ENCODE data around the gene SRCIN1.
A peak's percentile ranks its signal among the peaks of the same experiment; 100 is the strongest.

SRCIN1 gene

GRCh38 chr17:38600906-38601305 lies 4.8 kb downstream of the SRCIN1 start:
- DNase-seq (ENCODE audit: low spot score in 2 of 2) (no peak), ATAC-seq (replicated peaks; ENCODE audit: extremely low read depth, poor library complexity, severe bottlenecking) (no peak)
- Mint-ChIP-seq H3K27ac (ENCODE audit: low read depth) (no peak overlapping the region), H3K9me3 (no peaks in the 10 kb centered on the region), H3K4me3 (no peak overlapping the region), H3K27me3 (peaks cover 76% of the 10 kb centered on the region), H3K4me1 (no peaks in the 10 kb centered on the region), H3K36me3 (ENCODE audit: insufficient read depth) (no peaks in the 10 kb centered on the region)

GRCh38 chr17:38600416-38600815 lies 5.3 kb downstream of the SRCIN1 start:
- ATAC-seq (replicated peaks; ENCODE audit: extremely low read depth, poor library complexity, severe bottlenecking) (no peak), DNase-seq (ENCODE audit: low spot score in 2 of 2) (no peak)
- Mint-ChIP-seq H3K27ac (ENCODE audit: low read depth) (no peak overlapping the region), H3K4me3 (no peak overlapping the region), H3K9me3 (no peaks in the 10 kb centered on the region), H3K27me3 (peaks cover 81% of the 10 kb centered on the region), H3K36me3 (ENCODE audit: insufficient read depth) (no peaks in the 10 kb centered on the region), H3K4me1 (no peaks in the 10 kb centered on the region)

DNA sequence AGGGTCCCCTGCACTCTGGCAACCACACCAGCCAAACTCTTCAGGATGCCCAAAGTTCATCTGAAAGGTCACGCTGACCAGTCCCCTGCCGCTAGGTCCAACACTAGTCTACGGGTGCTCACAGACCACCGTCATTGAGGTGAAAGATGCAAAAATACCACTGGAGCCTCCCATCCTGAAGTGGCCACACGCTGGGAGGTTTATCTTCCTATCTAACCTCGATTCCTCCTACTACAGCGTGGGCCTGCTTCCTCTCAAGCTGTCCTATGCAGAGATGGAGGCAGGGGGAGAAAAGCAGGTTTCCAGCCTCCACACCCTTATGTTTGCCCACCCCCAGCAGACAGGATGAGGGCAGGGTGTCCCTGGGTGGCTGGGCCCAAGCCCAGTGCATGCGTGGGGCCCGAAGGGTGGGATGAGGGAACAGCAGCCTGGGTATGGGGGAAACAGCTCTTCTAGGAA lies 6.3 kb downstream of the SRCIN1 start:
- H3K4me1 Mint-ChIP-seq: no peaks in the 10 kb centered on the region
- no peak overlapping the region for H3K27ac Mint-ChIP-seq (ENCODE audit: low read depth)
- DNase-seq (ENCODE audit: low spot score in 2 of 2): no peak
- H3K27me3 Mint-ChIP-seq: peaks cover 91% of the 10 kb centered on the region
- no peak overlapping the region for H3K4me3 Mint-ChIP-seq
- no peaks in the 10 kb centered on the region for H3K9me3 Mint-ChIP-seq
- ATAC-seq (replicated peaks; ENCODE audit: extremely low read depth, poor library complexity, severe bottlenecking): no peak
- no peaks in the 10 kb centered on the region for H3K36me3 Mint-ChIP-seq (ENCODE audit: insufficient read depth)

DNA sequence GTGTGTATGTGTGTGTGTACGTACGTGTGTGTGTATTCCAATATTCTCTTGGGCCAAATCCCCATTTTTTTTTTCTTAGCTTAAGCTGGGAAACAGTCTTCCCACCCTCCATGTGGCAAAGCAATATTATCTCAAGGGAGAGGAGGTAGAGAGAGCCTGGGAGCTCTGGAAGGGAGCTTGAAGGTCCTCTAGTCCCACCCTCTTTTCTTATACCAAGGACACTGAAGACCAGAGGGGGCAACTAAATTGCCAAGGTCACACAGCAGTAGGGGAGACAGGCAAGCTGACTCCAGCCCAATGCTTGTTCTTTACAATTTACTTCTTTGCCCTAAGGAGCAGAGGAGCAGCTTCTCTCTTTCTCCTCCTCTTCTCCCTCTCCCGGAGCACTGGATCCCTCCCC lies 6.8 kb downstream of the SRCIN1 start:
- peaks cover 95% of the 10 kb centered on the region for H3K27me3 Mint-ChIP-seq

GRCh38 chr17:38598536-38598935 lies 7.2 kb downstream of the SRCIN1 start:
- Mint-ChIP-seq H3K36me3 (ENCODE audit: insufficient read depth) (no peaks in the 10 kb centered on the region), H3K27me3 (peaks cover 99% of the 10 kb centered on the region), H3K27ac (ENCODE audit: low read depth) (no peak overlapping the region), H3K9me3 (no peaks in the 10 kb centered on the region), H3K4me1 (peaks cover 3% of the 10 kb centered on the region), H3K4me3 (no peak overlapping the region)
- ATAC-seq (replicated peaks; ENCODE audit: extremely low read depth, poor library complexity, severe bottlenecking) (no peak), DNase-seq (ENCODE audit: low spot score in 2 of 2) (no peak)

More for the DNA sequence above, 6.8 kb downstream of the SRCIN1 start:
- DNase-seq (ENCODE audit: low spot score in 2 of 2) (no peak), ATAC-seq (replicated peaks; ENCODE audit: extremely low read depth, poor library complexity, severe bottlenecking) (no peak)
- Mint-ChIP-seq H3K9me3 (no peaks in the 10 kb centered on the region), H3K4me1 (no peaks in the 10 kb centered on the region), H3K27ac (ENCODE audit: low read depth) (no peak overlapping the region), H3K4me3 (no peak overlapping the region), H3K36me3 (ENCODE audit: insufficient read depth) (no peaks in the 10 kb centered on the region)

DNA sequence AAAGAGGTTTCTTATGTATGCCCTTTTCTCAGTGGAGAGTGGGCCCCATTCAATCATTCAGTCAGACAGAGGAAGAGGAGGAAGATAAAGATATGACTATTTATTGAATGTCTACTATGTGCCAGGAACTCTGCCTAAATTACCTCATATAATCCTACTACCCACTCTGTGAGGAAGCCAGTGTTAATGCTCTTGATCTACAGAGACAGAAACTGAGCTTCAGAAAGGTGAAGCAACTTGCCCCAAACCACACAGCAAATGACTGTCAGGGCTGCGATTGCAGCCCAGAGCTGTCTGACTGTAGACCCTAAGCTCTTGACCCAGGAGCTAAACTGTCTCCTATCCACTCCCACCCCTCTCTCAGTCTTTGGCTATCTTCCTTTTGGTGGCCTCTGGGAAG lies 8.4 kb downstream of the SRCIN1 start:
- no peaks in the 10 kb centered on the region for H3K9me3 Mint-ChIP-seq
- H3K4me1 Mint-ChIP-seq: peaks cover 15% of the 10 kb centered on the region
- H3K4me3 Mint-ChIP-seq: no peak overlapping the region
- ATAC-seq (replicated peaks; ENCODE audit: extremely low read depth, poor library complexity, severe bottlenecking) (no peak), DNase-seq (ENCODE audit: low spot score in 2 of 2) (no peak)
- peaks cover 99% of the 10 kb centered on the region for H3K27me3 Mint-ChIP-seq
- no peaks in the 10 kb centered on the region for H3K36me3 Mint-ChIP-seq (ENCODE audit: insufficient read depth)
- H3K27ac Mint-ChIP-seq (ENCODE audit: low read depth): no peak overlapping the region

DNA sequence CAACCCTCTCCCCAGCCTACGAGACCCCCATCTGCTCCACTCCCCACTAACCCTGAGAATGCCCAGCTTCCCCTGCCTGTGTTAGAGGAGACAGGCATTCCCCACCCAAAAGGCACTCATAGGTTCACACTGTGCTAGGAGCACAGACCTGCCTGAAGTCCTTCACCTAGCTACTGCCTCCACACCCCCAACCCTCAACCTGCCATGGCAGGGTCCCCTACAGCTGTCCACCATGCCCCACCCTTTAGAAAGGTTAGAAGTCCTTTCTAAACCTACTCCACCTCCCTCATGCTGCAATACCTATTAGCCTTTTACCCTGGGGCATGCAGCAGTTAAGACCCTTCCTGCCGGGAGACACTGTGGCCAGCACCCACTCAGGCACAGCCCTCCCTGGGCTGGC lies 9.1 kb downstream of the SRCIN1 start:
- H3K4me1 Mint-ChIP-seq: peaks cover 22% of the 10 kb centered on the region
- no peaks in the 10 kb centered on the region for H3K36me3 Mint-ChIP-seq (ENCODE audit: insufficient read depth)
- H3K27ac Mint-ChIP-seq (ENCODE audit: low read depth): no peak overlapping the region
- DNase-seq (ENCODE audit: low spot score in 2 of 2): no peak
- no peak for ATAC-seq (replicated peaks; ENCODE audit: extremely low read depth, poor library complexity, severe bottlenecking)
- H3K27me3 Mint-ChIP-seq: peaks cover 99% of the 10 kb centered on the region
- no peak overlapping the region for H3K4me3 Mint-ChIP-seq
- H3K9me3 Mint-ChIP-seq: no peaks in the 10 kb centered on the region

GRCh38 chr17:38595892-38596291 lies 9.9 kb downstream of the SRCIN1 start:
- H3K27me3 Mint-ChIP-seq: peaks cover 100% of the 10 kb centered on the region
- H3K36me3 Mint-ChIP-seq (ENCODE audit: insufficient read depth): no peaks in the 10 kb centered on the region
- no peaks in the 10 kb centered on the region for H3K9me3 Mint-ChIP-seq
- H3K4me1 Mint-ChIP-seq: peaks cover 30% of the 10 kb centered on the region
- no peak overlapping the region for H3K4me3 Mint-ChIP-seq
- DNase-seq (ENCODE audit: low spot score in 2 of 2) (no peak), ATAC-seq (replicated peaks; ENCODE audit: extremely low read depth, poor library complexity, severe bottlenecking) (no peak)
- H3K27ac Mint-ChIP-seq (ENCODE audit: low read depth): no peak overlapping the region

DNA sequence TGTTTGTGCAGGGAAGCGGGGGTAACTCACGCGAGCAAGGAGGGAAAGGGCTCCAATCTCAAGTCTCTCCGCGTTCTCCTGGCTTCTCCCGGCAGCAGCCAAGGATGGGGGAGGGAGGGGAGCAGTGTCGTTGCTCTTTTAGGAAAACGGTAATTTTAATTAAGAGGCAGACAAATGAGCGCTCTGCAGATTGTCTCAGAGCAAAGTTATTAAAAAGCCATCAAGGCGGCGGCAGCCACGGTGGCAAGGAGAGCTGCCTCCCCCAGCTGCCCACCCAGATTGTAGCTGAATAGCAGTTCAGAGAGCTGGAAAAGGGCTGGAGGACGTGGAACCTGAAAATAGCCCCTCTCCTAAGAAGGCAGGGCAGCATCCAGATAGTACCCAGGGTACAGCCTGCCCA lies 11.6 kb downstream of the SRCIN1 start:
- Mint-ChIP-seq H3K27me3 (peaks cover 100% of the 10 kb centered on the region), H3K36me3 (ENCODE audit: insufficient read depth) (no peaks in the 10 kb centered on the region), H3K9me3 (no peaks in the 10 kb centered on the region), H3K4me3 (no peak overlapping the region), H3K4me1 (peaks cover 35% of the 10 kb centered on the region), H3K27ac (ENCODE audit: low read depth) (no peak overlapping the region)
- ATAC-seq (replicated peaks; ENCODE audit: extremely low read depth, poor library complexity, severe bottlenecking) (no peak), DNase-seq (ENCODE audit: low spot score in 2 of 2) (no peak)

DNA sequence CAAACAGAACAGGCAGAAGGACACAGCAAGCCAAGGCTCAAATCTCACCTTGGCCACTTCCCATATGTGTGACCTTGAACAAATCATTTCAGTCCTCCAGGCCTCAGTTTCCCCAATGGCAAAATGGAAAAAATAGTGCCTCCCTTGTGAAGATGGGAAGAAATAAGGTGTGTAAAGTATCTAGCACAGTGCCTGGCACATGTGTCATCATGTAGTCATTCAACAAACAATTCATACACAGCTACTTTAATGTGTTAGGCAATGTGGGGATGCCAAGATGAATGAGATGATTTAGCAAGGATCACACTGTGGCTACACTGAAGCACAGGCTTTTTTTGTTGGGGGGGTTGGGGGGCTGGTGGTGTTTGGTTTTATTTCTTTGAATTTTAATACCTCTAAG lies 13.3 kb downstream of the SRCIN1 start:
- no peak for ATAC-seq (replicated peaks; ENCODE audit: extremely low read depth, poor library complexity, severe bottlenecking)
- peaks cover 100% of the 10 kb centered on the region for H3K27me3 Mint-ChIP-seq

DNA sequence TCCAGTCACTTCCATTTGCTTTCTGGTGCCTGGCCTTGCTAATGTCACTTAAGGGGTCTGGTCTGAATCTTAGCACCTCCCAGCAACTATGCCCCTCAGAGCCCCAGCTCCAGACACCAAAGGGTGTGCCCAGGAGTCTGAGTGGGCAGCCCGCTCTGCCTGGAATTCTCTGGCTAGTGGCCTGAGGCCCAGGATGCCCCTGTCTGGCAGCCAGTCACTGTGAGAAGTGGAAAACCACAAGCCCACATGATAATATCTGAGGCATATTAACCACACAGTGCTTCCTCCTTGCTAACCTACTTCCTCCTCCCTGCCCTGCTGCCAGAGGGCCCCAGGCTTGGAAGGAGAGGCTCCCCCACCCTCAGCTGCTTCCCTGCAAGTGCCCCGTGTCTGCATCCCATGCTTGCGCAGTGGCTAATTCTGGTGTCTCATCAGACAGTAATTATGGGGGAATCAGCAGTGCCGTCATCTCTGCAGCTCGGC lies 14.0 kb downstream of the SRCIN1 start:
- Mint-ChIP-seq H3K4me3 (peak overlapping the region; percentile 59), H3K27ac (ENCODE audit: low read depth) (peak overlapping the region; percentile 77)

More for the DNA sequence above, 13.3 kb downstream of the SRCIN1 start:
- no peak overlapping the region for H3K27ac Mint-ChIP-seq (ENCODE audit: low read depth)
- H3K4me1 Mint-ChIP-seq: peaks cover 35% of the 10 kb centered on the region
- H3K9me3 Mint-ChIP-seq: no peaks in the 10 kb centered on the region
- peak overlapping the region; percentile 59 for H3K4me3 Mint-ChIP-seq
- no peak for DNase-seq (ENCODE audit: low spot score in 2 of 2)
- peaks cover 2% of the 10 kb centered on the region for H3K36me3 Mint-ChIP-seq (ENCODE audit: insufficient read depth)

DNA sequence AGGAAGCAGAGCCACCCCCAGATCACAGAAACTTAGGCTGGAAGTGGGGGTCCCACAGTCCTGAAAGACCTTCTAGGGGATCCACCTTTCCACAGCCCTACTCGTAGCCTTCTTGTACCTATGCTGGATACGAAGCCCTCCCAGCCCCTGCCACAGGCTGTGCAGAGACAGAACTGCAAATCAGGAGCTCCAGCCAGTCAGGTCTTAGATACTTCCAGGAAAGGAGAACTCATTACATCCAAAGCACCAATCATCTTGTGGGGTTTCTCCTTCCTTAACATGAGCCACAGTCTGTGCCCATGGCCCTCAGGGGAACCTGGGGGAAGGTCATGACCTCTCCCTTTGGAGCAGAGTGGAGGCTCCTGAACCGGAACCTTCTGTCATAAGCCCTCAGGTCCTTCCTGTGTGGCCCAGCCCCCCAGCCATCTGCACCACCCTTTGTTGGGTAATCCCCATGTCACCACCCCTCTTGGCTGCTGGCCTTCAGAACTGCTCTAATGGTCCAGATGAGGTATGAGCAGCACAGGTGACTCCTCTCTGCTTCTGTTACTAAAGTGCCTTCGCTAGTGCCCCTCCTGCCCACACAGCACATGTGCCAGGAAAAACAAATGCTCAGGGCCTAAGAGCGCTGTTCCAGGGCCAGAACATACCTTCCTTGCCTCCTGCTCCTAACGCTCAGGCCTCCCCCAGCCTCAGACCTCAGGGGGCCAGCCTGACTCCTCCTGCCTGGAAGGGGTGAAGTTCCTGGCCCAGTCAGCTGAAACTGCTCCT lies 14.6 kb downstream of the SRCIN1 start:
- no peak for DNase-seq (ENCODE audit: low spot score in 2 of 2)
- Mint-ChIP-seq H3K4me3 (peak overlapping the region; percentile 59), H3K36me3 (ENCODE audit: insufficient read depth) (peaks cover 2% of the 10 kb centered on the region), H3K27me3 (peaks cover 100% of the 10 kb centered on the region), H3K27ac (ENCODE audit: low read depth) (peak overlapping the region; percentile 77), H3K4me1 (peaks cover 35% of the 10 kb centered on the region), H3K9me3 (no peaks in the 10 kb centered on the region)
- ATAC-seq (replicated peaks; ENCODE audit: extremely low read depth, poor library complexity, severe bottlenecking): peak; percentile 22

More for the DNA sequence above, 14.0 kb downstream of the SRCIN1 start:
- Mint-ChIP-seq H3K9me3 (no peaks in the 10 kb centered on the region), H3K27me3 (peaks cover 100% of the 10 kb centered on the region), H3K36me3 (ENCODE audit: insufficient read depth) (peaks cover 2% of the 10 kb centered on the region), H3K4me1 (peaks cover 35% of the 10 kb centered on the region)
- ATAC-seq (replicated peaks; ENCODE audit: extremely low read depth, poor library complexity, severe bottlenecking) (peak; percentile 82), DNase-seq (ENCODE audit: low spot score in 2 of 2) (no peak)

DNA sequence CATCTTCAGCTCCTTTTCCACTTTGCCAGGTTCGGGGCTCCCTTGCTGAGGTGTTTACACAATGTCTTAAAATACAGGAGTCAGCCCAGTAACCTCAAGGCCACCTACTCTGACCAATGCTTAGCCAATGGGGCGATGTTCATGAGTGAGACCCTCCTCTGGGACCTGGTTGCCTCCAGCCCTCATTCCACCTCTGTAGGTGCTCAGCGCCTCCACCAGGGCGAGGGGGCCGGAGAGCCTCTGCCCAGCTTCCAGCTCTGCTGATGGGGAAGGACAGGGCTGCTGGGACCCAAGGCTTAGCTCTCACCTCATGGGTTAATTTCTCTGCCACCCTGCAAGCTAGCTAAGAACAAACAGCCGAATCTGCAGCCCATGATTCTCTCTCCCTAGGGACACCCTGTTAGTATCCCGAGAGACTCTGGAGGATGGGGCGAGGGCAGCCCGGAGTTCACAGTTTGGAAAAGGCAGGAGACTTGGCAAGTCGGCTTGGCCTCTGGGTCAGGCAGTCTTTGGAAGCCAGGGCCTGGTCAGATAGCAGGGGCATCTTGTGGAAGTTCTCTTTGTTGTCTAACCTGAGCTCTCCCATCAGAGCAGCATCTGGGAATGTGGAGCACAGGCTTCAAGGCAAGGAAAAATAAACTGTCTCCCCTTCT lies 16.2 kb downstream of the SRCIN1 start:
- Mint-ChIP-seq H3K27me3 (peaks cover 100% of the 10 kb centered on the region), H3K36me3 (ENCODE audit: insufficient read depth) (peaks cover 2% of the 10 kb centered on the region), H3K4me3 (no peak overlapping the region), H3K27ac (ENCODE audit: low read depth) (no peak overlapping the region), H3K9me3 (no peaks in the 10 kb centered on the region), H3K4me1 (peaks cover 39% of the 10 kb centered on the region)
- ATAC-seq (replicated peaks; ENCODE audit: extremely low read depth, poor library complexity, severe bottlenecking) (no peak), DNase-seq (ENCODE audit: low spot score in 2 of 2) (no peak)

Data from central memory CD8-positive, alpha-beta T cell (primary cell).